ENCODE data around the gene RAB42. TPM values are rescaled to one million over a fixed set of nuclear protein-coding genes. Genes with fewer than 3 reads are reported as not detected.

Gene RAB42
- total and polyA plus RNA-seq, 9 of the 15 experiments (the other 6 are each of a cell fraction or from before 2014, with no cell fraction given): 0.07 to 0.14 (median 0.12) TPM; not detected in 6

GRCh38 chr1:28578696-28579218 lies 13.3 kb upstream of the RAB42 start (continued):
- TF ChIP-seq PKNOX1 (IDR thresholded peaks at IDR 0.05) (no peak), MLX (CRISPR knock-in tag; conservative IDR thresholded peaks at IDR 0.05) (no peak), PTTG1 (tag; IDR thresholded peaks at IDR 0.05; ENCODE audit: low read depth) (no peak), PHF8 (IDR thresholded peaks at IDR 0.05; ENCODE audit: borderline replicate concordance, low read length) (no peak), CREBBP (IDR thresholded peaks at IDR 0.05; ENCODE audit: low read depth, low read length) (no peak), CBFA2T2 (conservative IDR thresholded peaks at IDR 0.05) (no peak), ZNF512 (tag; IDR thresholded peaks at IDR 0.05) (no peak), ZNF384 (IDR thresholded peaks at IDR 0.05; ENCODE audit: low read depth, low read length) (no peak), ZFP30 (CRISPR knock-in tag; IDR thresholded peaks at IDR 0.05; ENCODE audit: borderline replicate concordance) (no peak), ZKSCAN3 (CRISPR knock-in tag; IDR thresholded peaks at IDR 0.05) (no peak), DEAF1 (CRISPR knock-in tag; IDR thresholded peaks at IDR 0.05) (no peak), ZNF184 (CRISPR knock-in tag; IDR thresholded peaks at IDR 0.05) (no peak), HNRNPL (IDR thresholded peaks at IDR 0.05; ENCODE audit: low read depth, low read length) (no peak), PTRF (tag; IDR thresholded peaks at IDR 0.05) (no peak), ZNF143 (CRISPR knock-in tag; IDR thresholded peaks at IDR 0.05) (no peak), GMEB1 (CRISPR knock-in tag; IDR thresholded peaks at IDR 0.05) (no peak), ZNF395 (CRISPR knock-in tag; IDR thresholded peaks at IDR 0.05) (no peak)
